COLO668 (cell line): Measurements from ENCODE around the gene SND1.
A peak's percentile ranks its signal among the peaks of the same experiment; 100 is the strongest.

ENCODE experiments used
- DNase-seq: peaks from one replicate; lab custom pipeline; 2025; ENCODE audit not compliant: unreplicated experiment; lab: John Stamatoyannopoulos, UW

SND1 gene

GRCh38 chr7:127651556-127652332, at the start of gene SND1:
Gene SND1 (plus strand): TSS chr7:127652194. CDS start chr7:127652374, 180 bp downstream.
- peak; percentile 99 for DNase-seq

- no peak for DNase-seq
Measured at GRCh38 chr7:127608446-127608845, 43.5 kb upstream of the SND1 start.

- DNase-seq: no peak
Measured at GRCh38 chr7:127609297-127609696, 42.7 kb upstream of the SND1 start.

GRCh38 chr7:127612263-127612662, 39.7 kb upstream of the SND1 start:
- DNase-seq: no peak

GRCh38 chr7:127616724-127617123, 35.3 kb upstream of the SND1 start:
- no peak for DNase-seq

- DNase-seq: no peak
Measured at GRCh38 chr7:127618042-127618441, 34.0 kb upstream of the SND1 start, which contains the start of gene PAX4. Gene PAX4 (minus strand): TSS chr7:127618142. CDS start chr7:127615928, 2,214 bp downstream.

GRCh38 chr7:127618775-127619174, 33.2 kb upstream of the SND1 start:
- DNase-seq: no peak

- DNase-seq: peak; percentile 12
Measured at GRCh38 chr7:127619681-127620405, 32.2 kb upstream of the SND1 start.

GRCh38 chr7:127620406-127621233, 31.4 kb upstream of the SND1 start:
- DNase-seq: no peak

GRCh38 chr7:127625331-127625730, 26.7 kb upstream of the SND1 start:
- no peak for DNase-seq

GRCh38 chr7:127628445-127628844, 23.5 kb upstream of the SND1 start:
- DNase-seq: no peak

GRCh38 chr7:127629268-127629854, 22.6 kb upstream of the SND1 start:
- peak; percentile 28 for DNase-seq

- DNase-seq: no peak
Measured at GRCh38 chr7:127632276-127632910, 19.6 kb upstream of the SND1 start.

GRCh38 chr7:127635659-127636285, 16.2 kb upstream of the SND1 start:
- no peak for DNase-seq

GRCh38 chr7:127638197-127638596, 13.8 kb upstream of the SND1 start:
- DNase-seq: no peak

- no peak for DNase-seq
Measured at GRCh38 chr7:127644484-127644883, 7.5 kb upstream of the SND1 start.

- no peak for DNase-seq
Measured at GRCh38 chr7:127647636-127648035, 4.4 kb upstream of the SND1 start.

GRCh38 chr7:127648986-127649385, 3.0 kb upstream of the SND1 start:
- DNase-seq: no peak

GRCh38 chr7:127650847-127651555, 993 bp upstream of the SND1 start:
- DNase-seq: no peak
